Fibroblast of mammary gland (primary cell): ENCODE data around the gene PHF12.

Experiments
- DNase-seq: peaks from one replicate; pipeline ENCODE4 v3.0.0-alpha.2; 2010; ENCODE audit warnings: low read depth
- H3K4me3 ChIP-seq: 2 replicates; pipeline ENCODE4 v1.5.1; 2011; ENCODE audit warnings: low read depth, mild to moderate bottlenecking, low read length, moderate library complexity; ENCODE audit not compliant: control insufficient read depth
- CTCF ChIP-seq: conservative IDR thresholded peaks from 2 replicates; pipeline ENCODE4 v1.5.1; 2011; ENCODE audit warnings: low read depth, low read length, inconsistent platforms; ENCODE audit not compliant: control insufficient read depth, insufficient read depth

Gene PHF12

GRCh38 chr17:28861393-28862203 lies 89.7 kb downstream of the PHF12 start:
- no peak for TF ChIP-seq CTCF
- no peak overlapping the region for H3K4me3 ChIP-seq
- no peak for DNase-seq

DNA sequence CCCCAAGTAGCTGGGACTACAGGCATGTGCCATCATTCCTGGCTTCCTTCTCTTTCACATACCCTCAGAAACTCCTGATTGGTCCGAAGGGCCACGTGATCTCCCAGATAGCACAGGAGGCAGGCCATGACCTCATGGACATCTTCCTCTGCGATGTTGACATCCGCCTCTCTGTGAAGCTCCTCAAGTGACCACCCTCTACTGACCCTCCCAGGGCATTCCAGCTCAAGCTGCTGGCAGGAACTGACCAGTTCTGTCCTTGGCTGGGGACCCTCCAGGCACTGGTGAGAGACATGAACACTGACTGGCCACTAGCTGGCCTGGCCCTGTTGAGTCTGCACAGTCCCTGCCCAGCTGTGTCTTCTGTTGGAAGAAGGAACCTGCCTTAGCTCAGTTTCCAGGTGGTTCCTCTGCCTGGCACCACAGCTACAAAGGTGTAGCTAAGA lies 90.9 kb downstream of the PHF12 start:
- DNase-seq: no peak
- no peak overlapping the region for H3K4me3 ChIP-seq
- TF ChIP-seq CTCF: no peak

DNA sequence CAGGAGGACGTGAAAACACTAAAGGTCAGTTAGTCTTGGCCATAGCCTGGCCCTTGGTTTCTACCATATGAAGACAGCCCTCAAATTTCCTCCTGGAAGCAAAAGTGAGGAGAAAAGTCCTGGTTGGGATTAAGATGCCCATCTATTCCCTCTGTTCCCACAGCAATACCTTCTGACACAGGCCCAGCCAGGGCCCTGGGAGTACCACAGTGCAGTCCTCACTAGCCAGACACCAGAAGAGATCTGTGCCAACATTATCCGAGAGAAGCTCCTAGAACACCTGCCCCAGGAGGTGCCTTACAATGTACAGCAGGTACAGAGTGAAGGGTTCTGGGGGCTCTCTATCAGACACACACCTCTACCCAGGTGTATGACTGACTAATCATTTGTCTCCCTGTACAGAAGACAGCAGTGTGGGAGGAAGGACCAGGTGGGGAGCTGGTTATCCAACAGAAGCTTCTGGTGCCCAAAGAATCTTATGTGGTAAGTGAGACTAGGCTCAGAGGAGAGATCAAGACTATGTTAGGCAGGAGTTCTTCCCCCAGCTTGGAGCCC lies 92.4 kb downstream of the PHF12 start:
- TF ChIP-seq CTCF: no peak
- no peak overlapping the region for H3K4me3 ChIP-seq
- no peak for DNase-seq

DNA sequence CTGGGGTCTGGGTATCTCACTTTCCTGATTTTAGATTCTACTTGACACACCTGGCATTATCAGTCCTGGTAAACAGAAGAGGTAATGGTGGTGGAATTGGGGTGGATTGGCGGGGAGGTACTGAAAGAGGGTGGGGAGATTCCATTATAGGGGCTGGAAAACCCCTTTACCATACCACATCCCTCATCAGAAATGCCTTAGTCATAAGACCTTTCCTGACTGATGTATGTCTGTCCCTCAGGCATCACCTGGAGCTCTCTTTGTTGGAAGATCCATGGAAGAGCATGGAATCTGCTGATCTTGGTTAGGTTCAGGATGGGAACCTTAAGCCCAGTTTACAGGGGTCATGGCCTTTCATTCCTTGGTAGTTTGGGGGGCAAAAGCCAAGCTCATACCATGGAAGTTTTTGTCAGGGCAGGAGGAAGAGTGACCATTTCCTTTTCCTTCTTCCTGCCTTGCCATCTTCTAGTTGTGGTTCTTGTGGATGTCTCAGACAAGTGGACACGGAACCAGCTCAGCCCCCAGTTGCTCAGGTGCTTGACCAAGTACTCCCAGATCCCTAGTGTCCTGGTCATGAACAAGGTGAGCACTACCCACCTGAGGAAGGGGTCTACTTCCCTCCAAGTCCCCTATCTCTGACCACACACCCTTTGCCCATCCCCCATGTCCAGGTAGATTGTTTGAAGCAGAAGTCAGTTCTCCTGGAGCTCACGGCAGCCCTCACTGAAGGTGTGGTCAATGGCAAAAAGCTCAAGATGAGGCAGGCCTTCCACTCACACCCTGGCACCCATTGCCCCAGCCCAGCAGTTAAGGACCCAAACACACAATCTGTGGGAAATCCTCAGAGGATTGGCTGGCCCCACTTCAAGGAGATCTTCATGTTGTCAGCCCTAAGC lies 93.2 kb downstream of the PHF12 start:
- H3K4me3 ChIP-seq: no peak overlapping the region
- TF ChIP-seq CTCF: no peak
- no peak for DNase-seq

DNA sequence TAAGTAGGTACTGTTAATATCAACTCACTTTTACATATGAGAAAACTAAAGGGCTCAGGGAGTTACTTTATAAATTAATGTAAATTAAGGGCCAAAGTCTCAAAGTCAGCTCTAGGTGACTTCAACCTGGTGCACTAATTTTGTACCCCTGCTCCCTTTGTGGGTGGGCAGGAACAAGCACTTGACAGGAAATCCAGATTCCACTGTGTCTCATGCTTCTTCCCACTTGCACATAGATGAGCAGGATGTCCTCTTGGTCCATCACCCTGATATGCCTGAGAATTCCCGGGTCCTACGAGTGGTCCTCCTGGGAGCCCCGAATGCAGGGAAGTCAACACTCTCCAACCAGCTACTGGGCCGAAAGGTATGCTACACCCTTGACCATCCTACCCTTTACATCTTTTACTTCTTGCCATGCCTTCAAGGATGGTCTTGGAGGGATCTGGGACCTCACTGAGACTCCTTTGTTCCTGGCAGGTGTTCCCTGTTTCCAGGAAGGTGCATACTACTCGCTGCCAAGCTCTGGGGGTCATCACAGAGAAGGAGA lies 95.2 kb downstream of the PHF12 start:
- no peak for DNase-seq
- no peak overlapping the region for H3K4me3 ChIP-seq

More for the DNA sequence above, 95.2 kb downstream of the PHF12 start:
- TF ChIP-seq CTCF: no peak
